ENCODE data around the gene RNF26. TPM values are rescaled to one million over a fixed set of nuclear protein-coding genes. Genes with fewer than 3 reads are reported as not detected.

RNF26 gene
- 8.2 and 15.8 TPM in 2 replicates for total RNA-seq

GRCh38 chr11:119334174-119334930 is at the start of gene RNF26:
RNF26 (plus strand) TSS chr11:119334527; CDS start chr11:119335123, 596 bp downstream.

GRCh38 chr11:119316729-119317591 is 17.4 kb upstream of the RNF26 start, which contains the start of gene MCAM:
MCAM (minus strand) TSS chr11:119317130; CDS start chr11:119317101, 29 bp downstream.

GRCh38 chr11:119340335-119341221 is 6.3 kb downstream of the RNF26 start, which contains the start of gene C1QTNF5:
C1QTNF5 (minus strand) TSS chr11:119340883; CDS start chr11:119340397, 486 bp downstream.

GRCh38 chr11:119346605-119347004 is 12.3 kb downstream of the RNF26 start, which contains the start of gene MFRP:
MFRP (minus strand) TSS chr11:119346705; CDS start chr11:119346513, 192 bp downstream.

GRCh38 chr11:119381181-119381988 is 47.1 kb downstream of the RNF26 start, which contains the start of gene USP2:
USP2 (minus strand) TSS chr11:119381690; CDS start chr11:119373480, 8,210 bp downstream.

Other genes with a start within 250 kb of the RNF26 start
- 22.5 and 29.3 TPM in 2 replicates for gene HMBS, start 249.6 kb upstream of the RNF26 start, total RNA-seq
- gene DPAGT1, start 232.7 kb upstream of the RNF26 start, total RNA-seq = 27.2 and 32.5 TPM in 2 replicates
- 4.5 and 7.3 TPM in 2 replicates for gene C2CD2L, start 227.2 kb upstream of the RNF26 start, total RNA-seq
- 8.4 and 13.1 TPM in 2 replicates for gene HINFP, start 212.9 kb upstream of the RNF26 start, total RNA-seq
- gene ABCG4, start 185.5 kb upstream of the RNF26 start, total RNA-seq = 0.08 and 0.23 TPM in 2 replicates
- 13.6 and 18.8 TPM in 2 replicates for gene NLRX1, start 165.8 kb upstream of the RNF26 start, total RNA-seq
- 0.16 TPM in 1 of 2 replicates, not detected in the other for gene NHERF4, start 149.1 kb upstream of the RNF26 start, total RNA-seq
- gene CBL, start 128.2 kb upstream of the RNF26 start, total RNA-seq = 13.4 and 17.3 TPM in 2 replicates
- gene MCAM, start 17.4 kb upstream of the RNF26 start, total RNA-seq = 409 and 417 TPM in 2 replicates
- gene C1QTNF5, start 6.4 kb downstream of the RNF26 start, total RNA-seq = 0.15 and 0.55 TPM in 2 replicates
- gene MFRP, start 12.2 kb downstream of the RNF26 start, total RNA-seq = not detected in 2 replicates
- gene USP2, start 47.2 kb downstream of the RNF26 start, total RNA-seq = 0.08 and 0.84 TPM in 2 replicates
- gene THY1, start 88.6 kb downstream of the RNF26 start, total RNA-seq = 26.0 and 36.8 TPM in 2 replicates